ENCODE data around the gene KHNYN.
"Not testable (repeated sequence)": the region's sequence is repeated elsewhere in the genome, so short reads cannot be mapped to it uniquely, and the experiment has no call there.

Gene KHNYN

DNA sequence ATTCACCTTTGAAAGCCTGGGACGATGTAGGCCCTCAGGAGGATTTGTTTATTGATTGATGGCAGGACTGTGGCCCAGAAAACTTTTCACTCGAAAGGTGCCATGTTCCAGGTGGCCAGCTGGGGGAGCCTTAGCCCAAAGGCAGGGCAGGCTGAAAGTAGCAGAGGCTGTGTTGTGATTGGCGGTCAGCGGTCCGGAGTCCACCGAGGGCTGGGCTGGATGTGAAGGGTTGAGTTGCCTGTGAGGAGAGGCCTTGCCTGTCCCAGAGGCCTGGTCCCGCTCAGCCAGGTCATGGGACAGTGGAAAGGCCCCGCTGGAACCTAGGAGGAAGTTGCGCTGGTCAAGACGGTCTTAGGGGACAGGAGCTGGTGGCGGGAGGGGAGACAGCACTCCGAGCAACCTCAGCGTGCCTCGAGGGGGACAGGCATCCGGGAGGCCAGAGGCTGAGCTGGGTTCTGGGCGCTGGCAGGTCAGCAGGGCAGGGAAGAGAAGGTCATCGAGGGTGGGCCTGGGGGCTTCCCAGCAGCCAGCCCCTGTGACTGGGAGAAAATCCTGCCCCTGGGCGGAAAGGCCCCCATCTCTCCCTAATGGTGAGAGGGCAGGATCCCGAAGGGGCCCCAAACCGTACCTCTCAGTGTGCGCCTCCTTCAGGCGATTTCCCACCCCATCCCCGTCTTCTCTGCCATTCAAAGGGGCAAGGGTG lies 52.0 kb downstream of the KHNYN start:
- no peak for DNase-seq

DNA sequence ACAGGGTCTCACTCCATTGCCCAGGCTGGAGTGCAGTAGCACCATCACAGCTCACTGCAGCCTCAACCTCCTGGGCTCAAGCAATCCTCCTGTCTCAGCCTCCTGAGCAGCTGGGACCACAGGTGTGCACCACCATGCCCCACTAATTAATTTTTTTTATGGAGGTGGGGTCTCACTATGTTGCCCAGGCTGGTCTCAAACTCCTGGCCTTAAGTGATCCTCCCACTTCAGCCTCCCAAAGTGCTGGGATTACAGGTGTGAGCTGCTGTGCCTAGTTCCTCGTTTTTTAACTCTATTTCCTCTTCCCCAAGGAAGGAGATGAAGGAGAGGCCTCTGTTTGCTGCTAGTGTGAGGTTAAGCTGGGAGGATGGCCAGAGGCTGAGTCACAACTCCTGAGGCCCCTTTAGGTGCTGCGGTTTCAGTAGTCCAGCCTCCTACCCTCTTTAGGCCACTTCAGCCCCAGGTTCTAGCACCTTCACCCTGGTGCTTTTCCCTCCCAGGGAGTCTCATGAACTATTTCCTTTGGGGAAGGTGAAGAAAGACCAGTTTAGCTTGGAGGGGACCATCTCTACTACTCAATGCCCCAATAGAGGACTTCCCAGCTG lies 53.0 kb downstream of the KHNYN start:
- DNase-seq = not testable (repeated sequence)

DNA sequence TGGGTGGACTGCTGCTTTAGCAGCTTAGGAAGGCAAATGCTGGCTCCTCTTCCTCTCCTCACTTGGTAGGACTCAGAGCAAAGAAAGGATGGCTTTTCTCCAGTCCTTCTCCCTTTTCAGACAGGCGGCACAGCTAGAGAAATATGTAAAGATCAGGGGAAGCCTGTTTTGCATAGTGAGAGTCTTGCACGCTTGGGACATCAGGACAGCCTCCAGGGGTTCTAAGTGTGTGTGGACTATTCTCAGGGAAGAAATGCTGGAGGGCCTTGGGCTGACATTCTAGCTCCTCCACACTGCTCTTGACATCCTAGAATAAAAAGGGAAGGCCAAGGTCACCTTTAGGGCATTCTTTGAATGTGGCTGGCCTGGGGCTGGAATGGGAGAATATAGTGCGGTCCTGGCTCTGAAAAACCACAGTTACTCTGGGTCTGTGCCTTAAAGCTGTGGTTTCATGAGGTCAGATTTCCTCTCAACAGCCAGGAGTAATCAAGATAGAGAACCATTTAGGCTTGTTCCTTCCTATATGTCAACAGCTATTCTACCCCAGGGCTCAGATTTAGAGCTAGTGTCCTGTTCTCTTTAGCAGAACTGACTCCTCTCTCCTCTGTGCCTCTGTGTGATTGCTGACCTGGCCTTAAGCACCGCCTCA lies 54.0 kb downstream of the KHNYN start:
- no peak for DNase-seq

All from central memory CD4-positive, alpha-beta T cell (primary cell).